NCI-H1436 treated with DMSO at 0.1 percent for 48 hours (cell line): ENCODE data around the gene KRT10.
"Not testable (repeated sequence)": the region's sequence is repeated elsewhere in the genome, so short reads cannot be mapped to it uniquely, and the experiment has no call there.

Source experiments
- DNase-seq: peaks from one replicate; lab custom pipeline; 2025; lab: John Stamatoyannopoulos, UW

Gene KRT10

GRCh38 chr17:40832840-40833239, 10.4 kb upstream of the KRT10 start:
- DNase-seq, result no peak

GRCh38 chr17:40830085-40830776, 7.8 kb upstream of the KRT10 start:
- DNase-seq, result no peak

- no peak for DNase-seq
Measured at GRCh38 chr17:40828454-40829044, 6.1 kb upstream of the KRT10 start.

- DNase-seq, result no peak
Measured at GRCh38 chr17:40827746-40828453, 5.5 kb upstream of the KRT10 start.

- no peak for DNase-seq
Measured at GRCh38 chr17:40825599-40825998, 3.2 kb upstream of the KRT10 start.

- DNase-seq, result no peak
Measured at GRCh38 chr17:40824015-40824832, 1.8 kb upstream of the KRT10 start.

- DNase-seq, result no peak
Measured at GRCh38 chr17:40821536-40821935, 878 bp downstream of the KRT10 start.

- no peak for DNase-seq
Measured at GRCh38 chr17:40820228-40820838, 2.1 kb downstream of the KRT10 start.

GRCh38 chr17:40819528-40820125, 2.8 kb downstream of the KRT10 start:
- DNase-seq, result no peak

GRCh38 chr17:40818733-40819527, 3.5 kb downstream of the KRT10 start:
- DNase-seq, result peak; percentile 11

GRCh38 chr17:40818343-40818732, 4.1 kb downstream of the KRT10 start:
- DNase-seq, result no peak

- DNase-seq, result no peak
Measured at GRCh38 chr17:40817103-40817682, 5.2 kb downstream of the KRT10 start.

- DNase-seq, result no peak
Measured at GRCh38 chr17:40816569-40816968, 5.8 kb downstream of the KRT10 start.

- no peak for DNase-seq
Measured at GRCh38 chr17:40815381-40815780, 7.0 kb downstream of the KRT10 start.

GRCh38 chr17:40814657-40815056, 7.8 kb downstream of the KRT10 start:
- DNase-seq, result not testable (repeated sequence)

GRCh38 chr17:40813804-40814203, 8.6 kb downstream of the KRT10 start:
- DNase-seq, result no peak

GRCh38 chr17:40812639-40813038, 9.8 kb downstream of the KRT10 start:
- no peak for DNase-seq

- DNase-seq, result no peak
Measured at GRCh38 chr17:40810494-40810893, 11.9 kb downstream of the KRT10 start.

- DNase-seq, result no peak
Measured at GRCh38 chr17:40809721-40810421, 12.5 kb downstream of the KRT10 start.

- DNase-seq, result no peak
Measured at GRCh38 chr17:40806131-40806530, 16.3 kb downstream of the KRT10 start.
